CD4-positive, alpha-beta T cell treated with Interferon alpha-2 for 1 hour (primary cell): ENCODE data around the gene USP16.

Experiments
- DNase-seq, 2 donors: peaks; one replicate each; pipeline ENCODE4 v3.0.0-alpha.2; 2020 to 2022

The USP16 gene

DNA sequence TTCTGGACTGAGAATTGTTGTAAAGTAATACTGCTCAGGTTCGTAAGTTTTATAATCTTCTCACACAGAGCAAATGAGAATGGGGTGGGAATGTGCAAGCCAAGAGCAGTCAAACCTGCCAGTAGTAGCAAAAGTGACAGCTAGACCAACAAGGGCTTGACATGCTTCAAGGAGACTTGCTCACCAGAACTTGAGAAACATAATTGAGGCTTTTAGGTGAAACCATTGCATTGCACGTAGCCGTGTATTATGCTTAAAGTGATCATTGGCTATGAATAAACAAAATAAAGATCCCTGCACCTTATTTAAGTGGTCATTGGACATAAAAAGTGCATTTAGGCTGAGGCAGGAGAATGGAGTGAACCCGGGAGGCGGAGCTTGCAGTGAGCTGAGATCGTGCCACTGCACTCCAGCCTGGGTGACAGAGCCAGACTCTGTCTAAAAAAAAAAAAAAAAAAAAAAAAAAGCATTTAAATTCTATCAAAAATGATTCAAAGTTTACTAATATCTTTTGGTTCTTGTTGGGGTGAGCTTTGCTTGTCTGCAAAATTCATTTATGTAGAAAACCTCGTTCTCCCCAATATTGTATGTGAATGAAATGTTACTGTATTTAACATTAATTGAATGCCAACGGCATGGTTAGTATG lies 60.8 kb downstream of the USP16 start:
- no peak for DNase-seq

DNA sequence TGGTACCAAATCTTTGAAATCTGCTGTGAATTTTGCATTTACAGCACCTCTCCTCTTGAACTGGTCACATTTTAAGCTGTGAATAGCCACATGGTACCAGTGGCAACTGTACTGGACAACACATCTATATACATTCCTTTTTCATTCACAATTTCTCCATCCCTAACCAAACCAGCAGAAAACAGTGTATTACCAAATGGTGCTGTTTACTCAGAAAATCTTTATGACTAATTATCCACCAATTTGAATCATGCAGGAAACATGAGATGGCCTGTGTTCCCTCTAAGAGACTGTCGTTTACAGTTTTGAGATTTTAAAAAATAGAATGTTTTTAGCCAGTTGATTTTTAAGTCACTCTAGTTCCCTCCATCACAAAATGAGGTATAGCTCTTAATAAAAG lies 66.6 kb downstream of the USP16 start:
- DNase-seq = no peak

DNA sequence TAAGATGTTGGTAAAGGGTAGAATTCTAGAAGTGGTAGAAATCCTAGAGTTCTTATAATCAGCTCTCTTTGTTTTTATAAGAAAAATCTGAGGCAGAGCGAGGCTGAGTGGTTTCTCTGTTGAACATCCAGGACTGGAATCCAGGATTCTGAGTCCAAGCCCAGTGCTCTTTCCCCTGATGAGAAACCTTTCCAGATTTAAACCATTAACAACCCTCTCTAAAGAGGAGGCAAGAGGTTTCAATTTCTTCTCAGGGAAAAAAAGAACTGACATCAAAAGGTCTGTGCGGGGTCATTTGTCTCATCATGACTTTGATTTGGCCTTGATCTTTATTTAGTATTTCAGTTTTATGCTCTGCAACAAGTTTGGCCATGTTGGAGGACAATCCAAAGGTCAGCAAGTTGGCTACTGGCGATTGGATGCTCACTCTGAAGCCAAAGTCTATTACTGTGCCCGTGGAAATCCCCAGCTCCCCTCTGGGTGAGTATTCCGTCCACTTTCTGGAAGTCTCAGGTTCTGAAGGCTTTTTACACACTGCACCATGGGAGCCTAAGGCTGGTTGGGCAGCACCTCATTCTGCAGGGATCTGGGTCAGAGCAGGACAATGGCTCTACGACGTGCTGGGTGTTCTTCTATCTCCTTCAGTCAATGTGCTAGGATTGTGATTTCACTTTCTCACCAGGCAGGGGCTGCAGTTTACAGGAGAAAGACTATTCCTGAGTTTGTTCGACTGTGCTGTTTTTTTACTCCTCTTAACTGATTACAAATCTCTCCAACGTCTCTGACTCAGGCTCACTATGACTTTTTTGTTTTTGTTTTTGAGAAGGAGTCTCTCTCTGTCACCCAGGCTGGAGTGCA lies 67.9 kb downstream of the USP16 start:
- no peak for DNase-seq

DNA sequence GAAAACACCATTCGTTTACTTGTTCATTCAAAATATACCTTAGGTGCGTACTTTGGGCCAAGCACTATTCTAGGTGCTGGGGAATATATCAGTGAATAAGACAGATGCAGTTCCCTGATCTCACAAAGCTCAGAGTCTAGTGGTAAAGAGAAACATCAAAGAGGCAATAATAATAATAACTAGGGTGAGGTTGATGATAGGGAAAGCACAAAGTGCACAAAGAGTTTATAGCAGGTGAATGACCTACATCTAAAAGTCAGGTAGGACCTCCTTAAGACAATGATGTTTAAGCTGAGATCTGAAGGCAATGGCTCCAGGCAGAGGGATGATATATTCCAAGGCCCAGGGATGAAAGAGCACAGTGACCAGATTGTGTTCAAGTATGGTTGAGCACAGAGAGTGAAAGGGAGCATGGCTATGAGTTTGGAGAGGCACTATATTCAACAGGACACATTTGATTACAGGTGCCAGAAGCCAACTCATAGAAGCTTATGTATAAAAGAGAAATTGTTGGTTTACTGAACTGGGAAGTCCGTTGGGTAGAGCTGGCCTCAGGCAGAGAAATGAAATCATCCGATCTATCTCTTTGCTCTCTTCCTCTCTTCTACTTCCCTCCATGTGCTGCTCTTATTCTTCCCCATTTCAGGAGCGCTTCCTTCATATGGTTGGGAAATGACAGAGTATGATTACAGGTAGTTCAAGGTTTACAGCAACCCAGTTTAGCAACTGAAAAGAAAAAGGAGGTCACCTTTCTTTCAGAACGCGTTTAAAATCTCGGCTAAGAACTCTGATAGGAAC lies 71.9 kb downstream of the USP16 start:
- no peak for DNase-seq

DNA sequence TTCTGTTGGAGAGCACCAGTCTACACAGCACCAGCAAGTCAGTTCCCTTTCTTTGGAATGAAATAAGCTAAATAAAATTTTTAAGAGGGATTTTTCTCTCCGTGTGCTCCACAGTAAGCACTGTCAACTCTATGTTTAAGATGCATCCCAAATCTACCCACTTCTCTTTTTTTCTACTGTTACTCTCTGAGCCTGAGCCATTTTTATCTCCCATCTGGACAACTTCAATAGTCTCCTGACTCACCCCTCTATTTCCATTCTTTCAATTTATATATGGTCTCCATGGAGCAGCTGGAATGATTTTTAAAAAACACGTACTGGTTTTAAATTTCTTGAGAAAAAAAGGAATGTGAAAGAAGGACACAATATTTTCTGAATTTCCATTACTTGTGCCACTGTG lies 73.7 kb downstream of the USP16 start:
- no peak for DNase-seq

DNA sequence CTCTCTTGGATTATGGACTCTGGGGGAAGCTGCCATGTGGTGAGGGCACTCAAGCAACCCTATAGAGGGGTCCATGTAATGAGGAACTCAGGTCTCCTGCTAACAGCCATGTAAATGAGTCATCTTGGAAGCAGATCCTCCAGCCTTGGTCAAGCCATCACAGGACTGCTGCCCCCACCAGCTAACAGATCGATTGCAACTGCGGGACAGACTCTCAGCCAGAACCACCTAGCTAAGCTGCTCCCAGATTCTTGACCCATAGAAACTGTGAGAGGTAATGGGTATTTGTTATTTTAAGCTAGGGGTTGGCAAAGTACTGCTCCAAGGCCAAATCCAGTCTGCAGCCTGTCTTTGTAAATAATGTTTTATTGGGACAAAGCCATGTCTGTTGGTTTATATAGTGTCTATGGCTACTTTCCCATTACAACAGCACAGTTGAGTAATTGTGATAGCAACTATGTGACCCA lies 78.4 kb downstream of the USP16 start:
- no peak for DNase-seq
